Measurements from ENCODE around the gene NFE2L2.
"Not testable (repeated sequence)": the region's sequence is repeated elsewhere in the genome, so short reads cannot be mapped to it uniquely, and the experiment has no call there.

Gene NFE2L2

GRCh38 chr2:177275743-177276055, 11.2 kb upstream of the NFE2L2 start:
- DNase-seq = peak; percentile 7

DNA sequence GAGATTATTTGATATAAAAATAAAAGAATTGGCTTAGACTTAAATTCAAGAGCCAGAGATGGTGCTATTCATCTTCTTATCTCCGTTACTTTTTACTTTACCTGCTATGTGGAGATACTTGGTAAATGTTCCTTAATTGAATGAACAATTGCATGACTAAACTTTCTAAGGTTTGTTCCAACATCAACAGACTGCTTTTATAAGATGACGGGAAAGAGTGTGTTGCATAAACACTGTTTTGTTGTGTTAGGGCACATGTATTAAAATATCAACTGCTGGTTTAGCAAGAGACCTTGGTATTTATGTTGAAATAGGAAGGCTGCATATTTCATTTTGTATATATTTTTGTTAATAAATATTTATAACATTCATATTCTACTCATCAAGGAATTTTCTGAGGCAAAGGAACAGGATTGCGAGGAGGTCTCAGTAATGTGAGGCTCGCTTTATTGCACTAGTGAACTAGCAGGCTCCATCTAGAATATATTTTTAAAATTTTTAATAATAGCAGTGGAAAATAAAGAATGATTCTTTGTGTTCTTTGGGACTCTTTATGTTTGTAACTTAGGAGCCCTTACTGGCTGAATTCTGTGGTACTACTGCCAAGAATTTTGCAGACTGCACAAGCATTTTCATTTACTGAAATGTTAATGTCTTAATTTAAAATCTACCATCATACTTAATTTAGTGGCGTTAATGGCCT, 10.7 kb upstream of the NFE2L2 start:
- DNase-seq = peak; percentile 7

GRCh38 chr2:177273408-177273807, 8.9 kb upstream of the NFE2L2 start:
- DNase-seq = no peak

DNA sequence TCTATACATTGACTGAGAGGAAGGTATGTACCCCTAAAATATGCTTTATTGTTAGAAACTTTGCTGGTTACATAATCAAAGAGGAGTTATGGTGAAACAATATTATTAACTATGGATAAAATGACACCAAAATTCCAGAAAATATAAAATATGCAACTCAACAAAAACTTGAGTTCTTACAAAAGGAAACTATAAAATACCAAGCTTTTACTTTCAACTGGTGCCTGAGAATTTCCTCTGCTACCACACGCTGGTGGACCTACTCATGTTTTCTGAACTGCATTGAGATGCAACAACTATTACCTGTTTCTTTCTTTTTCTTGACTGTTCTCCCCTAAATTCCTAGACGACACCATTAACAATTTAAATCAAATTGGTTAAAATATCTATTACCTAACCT, 8.2 kb upstream of the NFE2L2 start:
- DNase-seq = no peak

GRCh38 chr2:177271981-177272666, 7.6 kb upstream of the NFE2L2 start:
- DNase-seq = no peak

DNA sequence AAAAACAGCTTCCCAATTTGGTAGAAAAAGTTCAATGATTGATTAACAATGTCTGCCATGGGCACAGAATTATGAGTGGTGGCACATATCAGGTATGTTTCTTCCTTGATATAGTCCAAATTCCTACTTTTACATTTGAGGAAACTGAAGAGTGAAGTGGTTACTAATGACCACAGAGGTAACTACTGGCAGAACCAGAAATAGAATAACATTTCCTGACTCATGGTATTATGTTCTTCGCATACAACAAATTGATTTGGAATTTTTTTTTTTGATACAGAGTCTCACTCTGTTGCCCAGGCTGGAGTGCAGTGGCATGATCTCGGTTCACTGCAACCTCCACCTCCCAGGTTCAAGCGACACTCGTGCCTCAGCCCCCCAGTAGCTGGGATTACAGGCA, 6.0 kb upstream of the NFE2L2 start:
- DNase-seq = no peak

DNA sequence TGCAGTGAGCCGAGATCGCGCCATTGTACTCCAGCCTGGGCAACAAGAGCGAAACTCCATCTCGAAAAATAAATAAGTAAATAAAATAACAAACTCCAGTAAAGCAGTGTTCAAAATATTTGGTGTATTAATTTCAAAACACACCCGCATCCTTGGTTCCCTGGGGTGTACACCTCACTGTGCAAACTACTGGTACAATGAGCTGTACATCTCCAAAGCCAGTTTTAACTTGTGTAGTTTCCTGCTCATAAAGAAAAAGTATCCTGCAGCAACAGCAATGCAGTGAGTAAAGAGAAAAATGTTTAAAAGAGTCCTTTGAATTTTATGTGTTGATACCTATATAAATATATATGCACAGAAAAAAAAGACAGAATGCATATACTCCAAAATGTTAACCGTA, 4.4 kb upstream of the NFE2L2 start:
- no peak for DNase-seq

GRCh38 chr2:177268187-177268871, 3.8 kb upstream of the NFE2L2 start:
- DNase-seq = no peak

GRCh38 chr2:177266955-177267354, 2.4 kb upstream of the NFE2L2 start:
- not testable (repeated sequence) for DNase-seq

- no peak for DNase-seq
Observed at GRCh38 chr2:177265824-177266817, 1.6 kb upstream of the NFE2L2 start.

GRCh38 chr2:177264209-177264692, 276 bp downstream of the NFE2L2 start:
- no peak for DNase-seq

- peak; percentile 87 for DNase-seq
Observed at GRCh38 chr2:177263451-177264208, 897 bp downstream of the NFE2L2 start.

- no peak for DNase-seq
Observed at GRCh38 chr2:177262958-177263450, 1.5 kb downstream of the NFE2L2 start.

DNA sequence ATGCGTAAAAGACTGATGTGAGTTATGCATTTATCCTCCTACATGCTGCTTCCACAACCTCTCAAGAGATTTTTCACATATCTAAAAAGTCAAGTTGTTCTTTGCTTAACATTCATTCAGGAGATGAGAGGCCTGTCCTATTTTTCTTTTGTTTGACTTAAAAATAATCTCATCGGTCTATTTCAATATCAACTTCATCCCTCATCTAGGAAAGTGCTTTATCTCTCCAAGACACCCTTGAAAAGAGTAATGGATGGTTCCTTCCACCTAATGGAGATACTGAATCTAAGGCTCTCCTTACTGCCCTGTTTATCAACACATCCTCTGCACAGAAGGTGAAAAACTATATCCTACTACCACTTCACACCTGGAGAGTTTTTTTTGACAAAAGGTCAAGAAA, 2.4 kb downstream of the NFE2L2 start:
- DNase-seq = no peak

DNA sequence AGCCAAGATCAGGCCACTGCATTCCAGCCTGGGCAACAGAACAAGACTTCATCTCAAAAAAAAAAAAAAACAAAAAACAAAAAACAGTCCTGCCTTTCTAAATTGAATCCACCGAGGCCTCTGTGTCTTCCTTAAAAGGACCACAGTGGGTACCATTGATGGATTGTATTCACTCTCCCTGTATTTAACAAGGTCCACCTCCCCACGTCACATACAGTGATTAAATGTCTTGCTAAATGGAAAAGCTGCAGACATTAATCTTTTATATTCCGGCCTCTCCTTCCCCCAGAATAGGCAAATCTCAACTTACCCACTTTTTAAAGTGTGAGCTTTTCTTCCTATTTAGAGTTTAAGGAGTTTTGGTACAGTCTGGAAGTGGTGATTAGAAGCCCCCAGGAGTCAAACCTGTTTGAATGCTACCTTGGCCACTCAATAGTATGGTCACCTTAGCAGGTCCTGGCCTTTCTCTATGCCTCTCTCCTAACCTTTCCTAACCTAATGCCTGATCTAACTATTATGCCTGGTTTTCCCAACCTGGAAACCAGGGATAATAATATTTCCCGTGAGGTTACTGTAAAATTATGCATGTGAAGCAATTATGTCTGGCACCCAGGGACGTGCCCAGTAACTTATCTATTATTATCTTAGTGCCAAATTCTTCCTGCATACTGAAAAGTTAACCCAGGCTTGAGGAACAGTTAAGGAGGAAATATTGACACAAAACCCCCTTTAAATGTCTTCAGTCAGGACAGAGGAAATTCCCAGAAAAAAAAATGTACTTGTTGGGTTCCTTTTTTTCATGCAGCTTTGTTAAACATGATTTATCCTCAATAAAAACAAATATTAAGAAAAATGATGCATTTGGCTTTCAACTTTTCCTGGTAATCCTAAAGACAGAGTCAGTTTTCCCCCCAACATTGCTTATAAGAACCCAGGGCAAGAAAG, 3.1 kb downstream of the NFE2L2 start:
- no peak for DNase-seq

DNA sequence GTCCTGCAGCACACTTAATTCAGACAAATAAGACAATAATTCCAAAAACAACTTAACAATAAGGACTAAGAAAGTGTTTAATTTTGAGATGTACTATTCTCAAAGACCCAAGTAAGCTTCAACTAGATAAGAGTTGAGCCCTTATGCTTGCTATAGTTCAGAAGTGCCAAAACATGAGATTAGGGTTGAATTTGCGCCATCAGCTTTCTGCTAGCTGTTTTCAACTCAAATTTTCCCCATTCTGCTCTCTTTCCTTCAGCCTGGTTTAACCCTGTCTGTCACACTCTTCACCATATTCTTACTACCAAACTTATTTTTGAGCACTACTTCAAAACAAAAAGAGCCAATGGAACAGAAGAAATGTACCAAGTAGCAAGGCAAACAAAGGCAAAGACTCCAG, 4.1 kb downstream of the NFE2L2 start:
- no peak for DNase-seq

DNA sequence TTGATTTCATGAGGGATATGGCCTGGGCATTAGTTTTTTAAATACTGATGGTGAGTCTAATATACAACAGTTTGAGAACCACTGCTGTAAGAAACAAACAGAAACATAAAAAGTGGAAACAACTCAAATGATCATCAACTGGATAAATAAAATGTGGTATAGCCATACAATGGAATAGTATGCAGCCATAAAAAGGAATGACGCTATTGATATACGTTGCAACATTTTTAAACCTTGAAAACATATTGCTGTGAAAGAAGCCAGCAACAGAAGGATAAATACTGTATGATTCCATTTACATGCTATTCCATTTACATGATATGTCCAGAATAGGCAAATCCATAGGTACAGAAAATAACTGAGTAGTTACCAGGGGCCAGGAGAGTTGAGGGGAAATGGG, 6.5 kb downstream of the NFE2L2 start:
- DNase-seq = no peak

DNA sequence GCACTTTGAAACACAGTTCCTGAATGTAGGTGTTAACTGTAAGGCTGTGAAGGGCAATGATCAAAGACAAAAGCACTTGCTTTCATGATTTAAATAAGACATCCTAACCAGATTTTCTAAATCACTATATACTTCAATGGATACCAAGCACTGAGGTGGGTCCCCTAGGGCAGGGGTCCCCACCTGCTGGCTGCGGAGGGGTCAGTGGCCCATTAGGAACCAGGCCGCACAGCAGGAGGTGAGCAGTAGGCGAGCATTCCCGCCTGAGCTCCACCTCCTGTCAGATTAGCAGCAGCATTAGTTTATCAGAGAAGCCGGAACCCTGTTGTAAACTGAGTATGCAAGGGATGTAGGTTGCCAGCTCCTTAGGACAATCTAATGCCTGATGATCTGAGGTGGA, 7.1 kb downstream of the NFE2L2 start:
- no peak for DNase-seq

DNA sequence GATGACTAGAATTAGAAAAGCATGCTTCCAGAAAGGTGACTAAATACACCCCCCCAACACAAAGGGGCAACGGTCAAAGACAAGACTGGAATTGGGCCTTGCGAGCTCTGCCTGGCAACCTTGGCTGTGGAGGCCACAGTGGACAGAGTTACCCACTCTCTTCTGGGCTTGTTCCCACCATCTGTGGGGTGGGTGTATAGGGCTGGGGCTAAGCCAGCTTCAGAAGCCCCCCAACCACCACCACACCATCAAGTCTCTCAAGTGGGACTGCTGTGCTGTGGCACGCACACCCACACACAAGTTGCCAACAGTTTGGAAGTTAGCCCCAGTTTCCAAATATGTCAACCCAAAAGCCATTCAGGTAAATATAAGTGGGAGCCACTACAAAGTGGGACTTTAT, 7.8 kb downstream of the NFE2L2 start:
- no peak for DNase-seq

DNA sequence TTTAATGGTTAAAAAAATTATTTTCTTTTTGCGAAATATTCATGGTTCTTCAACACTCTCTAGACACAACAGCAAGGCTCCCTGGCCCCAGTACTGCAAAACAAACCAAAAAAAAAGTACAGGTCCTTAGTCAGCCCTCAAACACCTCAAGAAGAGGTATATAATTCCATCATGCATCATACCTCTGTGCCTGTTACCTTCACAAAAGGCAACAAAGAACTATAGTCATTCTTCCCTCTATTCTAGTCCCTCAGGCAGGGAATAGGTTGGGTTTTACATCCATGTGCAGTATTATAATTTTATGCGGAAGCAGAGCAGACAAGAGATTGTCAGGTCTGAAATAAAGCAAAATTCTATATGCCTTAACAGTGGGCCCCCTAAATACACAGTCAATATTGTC, 8.5 kb downstream of the NFE2L2 start:
- DNase-seq = no peak

DNA sequence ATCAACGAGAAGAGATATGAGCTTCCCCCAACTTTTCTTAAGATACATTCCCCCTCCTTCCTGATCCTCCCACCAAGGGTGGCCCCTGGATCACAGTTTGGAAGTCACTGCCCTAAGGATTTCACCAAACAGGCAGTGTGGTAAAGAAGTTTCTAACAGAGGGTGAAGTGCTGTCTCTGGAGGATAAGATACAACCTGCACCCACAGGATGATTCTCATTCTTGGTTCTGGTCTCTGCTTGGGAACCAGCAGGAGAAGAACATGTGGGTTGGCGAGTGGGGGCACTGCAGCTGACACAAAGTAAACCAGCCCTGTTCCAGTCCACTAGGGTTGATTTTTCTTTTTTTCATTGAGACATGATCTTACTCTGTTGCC, 9.3 kb downstream of the NFE2L2 start:
- DNase-seq = no peak

Data from NCI-H446 treated with DMSO at 0.1 percent for 48 hours (cell line).